HCT116 (cell line): ENCODE measurements around the gene POLR3G. TPM values are rescaled to one million over a fixed set of nuclear protein-coding genes. Genes with fewer than 3 reads are reported as not detected.

Experiments used
- ATAC-seq: fragments of 200-7000 bp; cut with Tn5 transposase; 2 replicates; pipeline ENCODE4 v1.9.1; 2020; ENCODE audit warnings: mild to moderate bottlenecking, moderate library complexity
- BruUV-seq: library from RNA; stranded (reverse); fragments of 400-500 nt; replicated peaks from 2 replicates; lab custom pipeline; 2021; lab: Mats Ljungman, UMichigan
- CTCF ChIA-PET: fragments of 300-600 bp; sonication (Branson Sonifier 250); formaldehyde crosslinking; loops from one replicate; lab custom pipeline; 2021; ENCODE audit warnings: antibody characterized with exemption; lab: Charles Lee
- POLR2A ChIA-PET: fragments of 300-600, 350-600 bp; sonication (Branson Sonifier 250); formaldehyde crosslinking; loops from one replicate; lab custom pipeline; 2021; ENCODE audit warnings: antibody characterized with exemption; lab: Charles Lee
- RAD21 ChIA-PET, 2 experiments: fragments of 300-600 bp; sonication (Branson Sonifier 250); formaldehyde crosslinking; loops; one replicate each; lab custom pipeline; 2023; ENCODE audit warnings: low total read pairs in 2 of 2; ENCODE audit not compliant: uncharacterized antibody in 2 of 2, unreplicated experiment in 2 of 2, low non-redundant PET in 1 of 2; lab: Charles Lee
- DNase-seq: peaks from one replicate; pipeline ENCODE4 v3.0.0-alpha.2; 2010; ENCODE audit warnings: low read depth, low spot score
- H2AFZ ChIP-seq: fragments of 200-600 bp; shearing (Covaris generic), sonication (generic); 2 replicates; pipeline ENCODE4 v1.6.1; 2017; ENCODE audit warnings: low read depth, mixed run types, mixed read lengths, antibody characterized with exemption, low read length; ENCODE audit not compliant: poor library complexity, severe bottlenecking
- H3K27ac ChIP-seq: 2 replicates; pipeline ENCODE4 v1.5.1; 2012; ENCODE audit warnings: low read depth, low read length
- H3K27me3 ChIP-seq: fragments of 200-600 bp; sonication (generic); 2 replicates; pipeline ENCODE4 v1.6.1; 2016; ENCODE audit warnings: mixed run types, low read length, mixed read lengths; ENCODE audit not compliant: insufficient read depth
- H3K36me3 ChIP-seq, 2 experiments: fragments of 200-500 bp in 1 of 2; fragments of 200-600 bp in 1 of 2; sonication (Bioruptor generic) in 1 of 2; sonication (generic) in 1 of 2; 2 replicates each; pipeline versions ENCODE4 v1.5.1 to v1.6.1; 2014 to 2016; ENCODE audit warnings: low read length in 2 of 2, inconsistent platforms in 1 of 2, mixed read lengths in 1 of 2, mixed run types in 1 of 2; ENCODE audit not compliant: insufficient read depth in 2 of 2, control insufficient read depth in 1 of 2
- H3K4me1 ChIP-seq, 2 experiments: fragments of 200-600 bp in 1 of 2; sonication (generic) in 1 of 2; 2 replicates each; pipeline versions ENCODE4 v1.5.1 to v1.6.1; 2012 to 2017; ENCODE audit warnings: low read length in 2 of 2, inconsistent platforms in 1 of 2, mild to moderate bottlenecking in 1 of 2, mixed read lengths in 1 of 2, mixed run types in 1 of 2, moderate library complexity in 1 of 2; ENCODE audit not compliant: insufficient read depth in 2 of 2, control insufficient read depth in 1 of 2
- H3K4me2 ChIP-seq: fragments of 200-600 bp; sonication (generic); 2 replicates; pipeline ENCODE4 v1.6.1; 2017; ENCODE audit warnings: mixed run types, low read length, mixed read lengths
- H3K4me3 ChIP-seq, 2 experiments: fragments of 200-600 bp in 1 of 2; sonication (generic) in 1 of 2; replicated peaks in 1 of 2; 2 replicates each; pipeline ENCODE4 v1.5.1; 2011 to 2016; ENCODE audit warnings: low read length in 2 of 2, control low read depth in 1 of 2, low read depth in 1 of 2, mild to moderate bottlenecking in 1 of 2, mixed read lengths in 1 of 2, mixed run types in 1 of 2
- H3K79me2 ChIP-seq: fragments of 200-600 bp; sonication (generic); 2 replicates; pipeline ENCODE4 v1.6.1; 2017; ENCODE audit warnings: mild to moderate bottlenecking, mixed run types, low read length, moderate library complexity, mixed read lengths; ENCODE audit not compliant: insufficient read depth
- H3K9ac ChIP-seq: fragments of 200-600 bp; sonication (generic); 2 replicates; pipeline ENCODE4 v1.6.1; 2016; ENCODE audit warnings: low read length, mixed read lengths
- H3K9me2 ChIP-seq: fragments of 200-600 bp; sonication (generic), shearing (Covaris generic); 2 replicates; pipeline ENCODE4 v1.6.1; 2017; ENCODE audit warnings: mixed run types, mild to moderate bottlenecking, moderate library complexity; ENCODE audit not compliant: insufficient read depth
- H3K9me3 ChIP-seq, 2 experiments: fragments of 200-500 bp in 1 of 2; fragments of 200-600 bp in 1 of 2; sonication (Bioruptor generic) in 1 of 2; sonication (generic) in 1 of 2; 2 replicates each; pipeline ENCODE4 v1.6.1; 2014 to 2017; ENCODE audit warnings: low read length in 2 of 2, mixed read lengths in 2 of 2, inconsistent platforms in 1 of 2, low read depth in 1 of 2, mild to moderate bottlenecking in 1 of 2, mixed run types in 1 of 2, moderate library complexity in 1 of 2; ENCODE audit not compliant: control insufficient read depth in 1 of 2, insufficient read depth in 1 of 2
- H4K20me1 ChIP-seq: fragments of 200-600 bp; sonication (generic), shearing (Covaris generic); 2 replicates; pipeline ENCODE4 v1.6.1; 2017; ENCODE audit warnings: mixed run types, mild to moderate bottlenecking, moderate library complexity; ENCODE audit not compliant: insufficient read depth
- ATF3 ChIP-seq: IDR thresholded peaks from 2 replicates; pipeline ENCODE4 v1.6.1; 2012
- CBX3 ChIP-seq: IDR thresholded peaks from 2 replicates; pipeline ENCODE4 v1.6.1; 2012; ENCODE audit warnings: low read depth
- CTCF ChIP-seq, 3 experiments: fragments of 200-600 bp in 1 of 3; sonication (generic) in 1 of 3; IDR thresholded peaks in 2 of 3; conservative IDR thresholded peaks in 1 of 3; 2 replicates each; pipeline ENCODE4 v1.5.1; 2012 to 2017; ENCODE audit warnings: low read depth in 2 of 3, low read length in 2 of 3, antibody characterized with exemption in 1 of 3, borderline replicate concordance in 1 of 3, control low read depth in 1 of 3, mild to moderate bottlenecking in 1 of 3, mixed read lengths in 1 of 3, mixed run types in 1 of 3, moderate library complexity in 1 of 3; ENCODE audit not compliant: insufficient read depth in 1 of 3
- EZH2 ChIP-seq: fragments of 200-600 bp; sonication (generic); IDR thresholded peaks from 2 replicates; pipeline ENCODE4 v1.6.1; 2017; ENCODE audit warnings: antibody characterized with exemption, mixed run types
- EZH2phosphoT487 ChIP-seq: fragments of 200-600 bp; IDR thresholded peaks from 2 replicates; pipeline ENCODE4 v1.6.1; 2018; ENCODE audit warnings: antibody characterized with exemption, borderline replicate concordance
- JUND ChIP-seq: IDR thresholded peaks from 2 replicates; pipeline ENCODE4 v1.6.1; 2012
- RAD21 ChIP-seq: IDR thresholded peaks from 2 replicates; pipeline ENCODE4 v1.6.1; 2012; ENCODE audit warnings: low read depth, mild to moderate bottlenecking
- SIN3A ChIP-seq: IDR thresholded peaks from 2 replicates; pipeline ENCODE4 v1.6.1; 2012; ENCODE audit warnings: low read depth
- SP1 ChIP-seq: IDR thresholded peaks from 2 replicates; pipeline ENCODE4 v1.6.1; 2012; ENCODE audit warnings: low read depth
- SRF ChIP-seq: IDR thresholded peaks from 2 replicates; pipeline ENCODE4 v1.6.1; 2012; ENCODE audit warnings: low read depth
- TCF7L2 ChIP-seq: IDR thresholded peaks from 2 replicates; pipeline ENCODE4 v1.7.0; 2011; ENCODE audit warnings: borderline replicate concordance, inconsistent platforms; ENCODE audit not compliant: insufficient read depth, insufficient read length; ENCODE audit errors: extremely low read depth
- YY1 ChIP-seq: IDR thresholded peaks from 2 replicates; pipeline ENCODE4 v1.6.1; 2011; ENCODE audit warnings: low read length, low read depth, moderate library complexity, mild to moderate bottlenecking; ENCODE audit not compliant: insufficient replicate concordance; ENCODE audit errors: extremely low read depth
- ZNF274 ChIP-seq: fragments of 200-500 bp; sonication (Bioruptor generic); IDR thresholded peaks from 2 replicates; pipeline ENCODE4 v1.6.1; 2014; ENCODE audit warnings: mild to moderate bottlenecking, low read depth, low read length, inconsistent platforms
- intact Hi-C: fragments of 100-400 bp; cut with micrococcal nuclease; formaldehyde crosslinking; loops from 2 replicates; pipeline ENCODE4 v1.10.0; 2022
- total RNA-seq: library from RNA; stranded (reverse); gene quantifications from one replicate; pipeline ENCODE4 v1.2.1, GENCODE V29; 2021; ENCODE audit not compliant: unreplicated experiment
- TF ChIP-seq, protein P1 (sequence below): IDR thresholded peaks from 2 replicates; pipeline ENCODE4 v1.6.1; 2012; ENCODE audit warnings: low read depth

POLR3G gene
- total RNA-seq, 1 experiment from 2014 or later = 44.8 TPM

GRCh38 chr5:90494043-90494442 lies 19.4 kb downstream of the POLR3G start:
- RAD21 ChIA-PET = no interaction called here
- Histone ChIP-seq H3K9ac (no peak overlapping the region), H3K9me2 (no peaks in the 10 kb centered on the region), H3K79me2 (no peaks in the 10 kb centered on the region), H2AFZ (no peak overlapping the region), H3K36me3 (peaks cover 6 to 12% of the 10 kb centered on the region in 2 experiments; a peak in 3 of 4 replicates), H3K4me2 (no peak overlapping the region), H4K20me1 (no peaks in the 10 kb centered on the region), H3K27ac (no peak overlapping the region), H3K4me3 (no peak overlapping the region), H3K4me1 (no peaks in the 10 kb centered on the region), H3K27me3 (no peaks in the 10 kb centered on the region), H3K9me3 (no peaks in the 10 kb centered on the region)
- intact Hi-C loops = no loop called here
- CTCF ChIA-PET = no interaction called here
- no TSS peak for BruUV-seq
- ATAC-seq (no peak), DNase-seq (no peak)
- POLR2A ChIA-PET = no interaction called here
- TF ChIP-seq ATF3 (no peak), ZNF274 (no peak), CTCF (IDR thresholded peaks at IDR 0.05 in 2 of 3, conservative IDR thresholded peaks at IDR 0.05 in 1 of 3; ENCODE audit: borderline replicate concordance in 1 of 3, insufficient read depth in 1 of 3, low read depth in 2 of 3, low read length in 2 of 3) (no peak), CBX3 (no peak), SIN3A (no peak), YY1 (no peak), EZH2phosphoT487 (no peak), RAD21 (no peak), TCF7L2 (no peak), SRF (no peak), EZH2 (no peak), SP1 (no peak), JUND (no peak)
- TF ChIP-seq, protein P1, sequence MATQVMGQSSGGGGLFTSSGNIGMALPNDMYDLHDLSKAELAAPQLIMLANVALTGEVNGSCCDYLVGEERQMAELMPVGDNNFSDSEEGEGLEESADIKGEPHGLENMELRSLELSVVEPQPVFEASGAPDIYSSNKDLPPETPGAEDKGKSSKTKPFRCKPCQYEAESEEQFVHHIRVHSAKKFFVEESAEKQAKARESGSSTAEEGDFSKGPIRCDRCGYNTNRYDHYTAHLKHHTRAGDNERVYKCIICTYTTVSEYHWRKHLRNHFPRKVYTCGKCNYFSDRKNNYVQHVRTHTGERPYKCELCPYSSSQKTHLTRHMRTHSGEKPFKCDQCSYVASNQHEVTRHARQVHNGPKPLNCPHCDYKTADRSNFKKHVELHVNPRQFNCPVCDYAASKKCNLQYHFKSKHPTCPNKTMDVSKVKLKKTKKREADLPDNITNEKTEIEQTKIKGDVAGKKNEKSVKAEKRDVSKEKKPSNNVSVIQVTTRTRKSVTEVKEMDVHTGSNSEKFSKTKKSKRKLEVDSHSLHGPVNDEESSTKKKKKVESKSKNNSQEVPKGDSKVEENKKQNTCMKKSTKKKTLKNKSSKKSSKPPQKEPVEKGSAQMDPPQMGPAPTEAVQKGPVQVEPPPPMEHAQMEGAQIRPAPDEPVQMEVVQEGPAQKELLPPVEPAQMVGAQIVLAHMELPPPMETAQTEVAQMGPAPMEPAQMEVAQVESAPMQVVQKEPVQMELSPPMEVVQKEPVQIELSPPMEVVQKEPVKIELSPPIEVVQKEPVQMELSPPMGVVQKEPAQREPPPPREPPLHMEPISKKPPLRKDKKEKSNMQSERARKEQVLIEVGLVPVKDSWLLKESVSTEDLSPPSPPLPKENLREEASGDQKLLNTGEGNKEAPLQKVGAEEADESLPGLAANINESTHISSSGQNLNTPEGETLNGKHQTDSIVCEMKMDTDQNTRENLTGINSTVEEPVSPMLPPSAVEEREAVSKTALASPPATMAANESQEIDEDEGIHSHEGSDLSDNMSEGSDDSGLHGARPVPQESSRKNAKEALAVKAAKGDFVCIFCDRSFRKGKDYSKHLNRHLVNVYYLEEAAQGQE = no peak
